RKO (cell line): ENCODE measurements around the gene HK1.
"Not testable (repeated sequence)": the region's sequence is repeated elsewhere in the genome, so short reads cannot be mapped to it uniquely, and the experiment has no call there.

Source experiments
- DNase-seq: peaks from one replicate; pipeline ENCODE4 v3.0.0-alpha.2; 2016; ENCODE audit warnings: low spot score

The HK1 gene

GRCh38 chr10:69425041-69425440 is 146.7 kb downstream of the HK1 start:
- DNase-seq, result no peak

DNA sequence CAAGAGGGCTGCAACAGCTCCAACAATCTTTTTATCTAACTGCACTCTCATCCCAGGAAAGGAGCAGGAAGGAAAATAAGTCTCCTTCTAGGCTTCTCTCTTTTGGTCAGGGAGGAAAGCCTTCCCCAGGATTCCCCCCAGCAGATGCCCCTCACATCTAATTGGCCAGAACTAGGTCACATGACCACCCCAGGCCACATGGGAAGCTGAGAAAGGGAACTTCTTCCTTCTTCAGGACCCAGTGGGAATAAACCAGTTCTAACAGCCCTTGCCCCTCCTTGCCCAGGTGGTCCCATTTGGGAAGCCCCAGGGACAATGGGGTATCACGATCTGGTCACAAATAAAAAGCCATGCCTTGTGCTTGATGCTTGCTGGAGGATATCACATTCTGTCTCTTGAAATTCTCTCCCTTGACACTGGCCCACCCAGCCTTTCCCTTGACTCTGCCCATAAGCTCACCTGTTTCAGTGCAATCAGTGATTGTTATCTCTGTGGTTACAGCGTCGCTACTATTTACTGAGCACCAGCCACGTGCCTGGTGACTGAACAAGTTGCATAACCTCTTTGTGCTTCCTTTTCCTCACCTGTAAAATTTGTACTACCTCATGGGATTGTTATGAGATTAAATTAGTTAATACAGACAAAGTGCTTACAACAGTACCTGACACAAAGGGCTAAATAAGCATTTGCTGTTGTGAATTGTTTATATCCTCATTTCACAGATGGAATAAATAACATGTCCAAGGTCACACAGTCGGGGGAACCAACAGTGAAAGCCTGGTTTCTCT is 147.4 kb downstream of the HK1 start:
- no peak for DNase-seq

GRCh38 chr10:69426376-69426727 is 148.1 kb downstream of the HK1 start:
- no peak for DNase-seq

GRCh38 chr10:69428165-69428564 is 149.9 kb downstream of the HK1 start:
- DNase-seq, result no peak

- DNase-seq, result no peak
Measured at GRCh38 chr10:69434169-69434568, 155.9 kb downstream of the HK1 start.

DNA sequence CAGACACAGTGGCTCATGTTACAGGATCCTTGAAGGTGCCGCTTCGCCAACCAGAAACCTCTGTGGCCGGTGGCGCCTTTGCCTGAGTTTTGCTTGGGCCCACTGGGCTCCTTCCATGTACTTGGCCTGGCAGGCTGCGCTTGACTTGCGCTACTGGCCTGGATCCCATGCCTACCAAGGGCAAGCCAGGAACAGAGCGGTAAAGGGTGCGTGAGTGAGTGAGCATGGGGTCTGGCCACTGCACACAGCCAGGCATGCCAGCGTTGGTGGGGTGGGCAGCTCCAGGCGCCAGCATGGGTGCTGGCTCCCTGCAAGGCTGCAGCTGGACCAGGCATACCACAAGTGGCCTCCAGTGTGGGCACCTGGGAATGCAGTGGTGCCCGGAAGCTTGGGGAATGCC is 156.6 kb downstream of the HK1 start:
- no peak for DNase-seq

DNA sequence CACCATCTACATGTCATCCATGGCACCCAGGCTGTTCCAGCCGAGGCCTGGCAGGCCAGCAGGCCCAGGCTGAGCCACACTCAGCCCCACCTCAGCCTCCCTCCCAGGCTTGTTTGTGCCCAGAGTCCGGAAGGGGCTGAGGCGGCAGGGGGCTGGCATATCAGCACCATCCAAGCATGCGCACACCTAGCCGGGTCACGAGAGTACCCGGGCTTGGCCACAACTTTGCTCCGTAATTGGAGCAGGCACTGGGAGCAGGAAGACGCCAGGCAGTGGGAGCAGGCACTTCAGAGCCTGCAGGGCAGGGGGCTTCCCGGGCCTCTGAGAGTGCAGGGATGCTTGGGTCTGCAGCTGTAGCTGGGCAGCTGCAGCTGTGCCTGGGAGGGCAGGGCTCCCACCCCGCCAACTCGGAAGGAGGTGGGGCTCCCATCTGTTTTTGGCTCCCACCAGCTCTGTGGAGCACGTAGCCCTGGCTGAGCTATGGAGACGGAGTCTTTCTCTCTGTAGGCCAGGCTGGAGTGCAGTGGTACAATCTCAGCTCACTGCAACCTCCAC is 157.7 kb downstream of the HK1 start:
- no peak for DNase-seq

DNA sequence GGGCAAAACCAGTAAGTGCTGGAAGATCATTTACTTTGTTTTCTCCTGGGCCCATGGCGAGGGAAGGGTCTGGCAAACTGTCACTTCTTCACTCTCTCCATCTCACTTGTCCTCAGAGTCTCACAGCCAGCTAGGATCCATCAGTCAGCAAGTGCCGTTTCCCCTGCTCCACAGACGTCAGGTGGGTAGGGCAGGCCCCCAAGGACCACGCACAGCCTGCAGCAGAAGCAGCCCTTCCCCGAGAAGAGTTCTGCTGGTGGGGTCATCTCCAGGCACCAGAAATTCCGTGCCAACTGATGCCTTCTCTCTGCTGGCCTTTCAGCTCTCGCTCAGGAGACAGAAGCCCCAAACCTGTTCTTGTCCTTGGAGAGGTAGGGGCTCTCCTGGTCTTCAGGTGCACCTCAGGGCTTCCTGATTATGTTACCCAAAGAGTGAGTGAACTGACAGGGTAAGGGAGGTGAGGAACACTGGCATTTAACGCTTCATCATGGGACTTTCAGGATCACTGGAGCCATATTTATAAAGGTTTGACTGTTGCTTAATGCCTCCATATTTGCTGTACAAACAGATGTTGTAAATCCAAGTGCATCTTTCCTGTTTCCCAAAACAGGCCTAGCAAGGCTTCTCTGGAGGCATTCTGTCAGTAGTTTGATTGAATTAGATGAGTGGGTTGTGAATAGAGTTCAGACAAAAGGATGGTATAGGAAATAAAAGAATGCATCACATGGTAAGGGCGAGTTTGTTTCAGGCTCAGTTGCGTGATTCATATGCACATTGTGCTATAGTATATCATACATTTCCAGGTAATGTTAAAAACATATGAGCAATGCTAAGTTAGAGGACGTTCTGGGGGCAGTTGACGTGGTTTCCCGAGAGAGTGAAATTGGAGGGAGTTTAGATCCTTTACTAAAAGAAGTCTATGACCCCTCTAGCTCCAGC is 159.3 kb downstream of the HK1 start:
- DNase-seq, result no peak

GRCh38 chr10:69438536-69439349 is 160.4 kb downstream of the HK1 start:
- DNase-seq, result no peak

DNA sequence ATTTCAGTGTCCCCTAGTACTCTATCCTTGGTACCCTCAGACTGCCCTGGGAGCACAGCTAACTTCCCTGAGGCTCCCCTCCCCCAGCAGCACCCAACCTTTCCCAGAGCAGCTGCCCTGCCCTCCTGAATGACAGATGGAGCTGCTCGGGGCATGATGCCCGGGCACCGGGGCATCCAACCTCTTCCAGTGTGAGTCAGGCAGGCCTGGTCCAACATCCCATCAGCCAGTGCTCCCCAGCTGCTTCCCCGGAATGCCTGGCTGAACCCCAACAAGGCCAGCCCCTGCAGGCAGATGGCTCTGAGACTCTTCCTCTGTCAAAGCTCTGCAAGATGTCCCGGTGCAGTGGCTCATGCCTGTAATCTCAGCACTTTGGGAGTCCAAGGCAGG is 161.0 kb downstream of the HK1 start:
- no peak for DNase-seq

GRCh38 chr10:69439813-69440506 is 161.7 kb downstream of the HK1 start:
- no peak for DNase-seq

DNA sequence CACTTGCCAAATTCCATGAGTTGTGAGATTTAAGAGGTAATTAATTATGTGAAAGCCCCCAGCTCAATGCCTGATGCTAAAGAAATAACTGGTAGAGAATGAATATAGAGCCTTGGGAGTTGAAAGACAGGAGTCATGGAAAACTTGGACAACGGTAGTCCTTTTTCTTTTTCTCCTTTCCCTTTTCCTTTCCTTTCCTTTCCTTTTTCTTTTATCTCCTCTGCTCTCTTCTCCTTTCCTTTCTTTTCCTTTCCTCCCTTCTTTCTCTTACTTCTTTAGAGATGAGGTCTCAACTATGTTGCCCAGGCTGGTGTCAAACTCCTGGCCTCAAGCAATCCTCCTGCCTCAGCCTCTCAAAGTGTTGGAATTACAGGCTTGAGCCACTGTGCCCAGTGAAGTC is 165.1 kb downstream of the HK1 start:
- DNase-seq, result no peak

DNA sequence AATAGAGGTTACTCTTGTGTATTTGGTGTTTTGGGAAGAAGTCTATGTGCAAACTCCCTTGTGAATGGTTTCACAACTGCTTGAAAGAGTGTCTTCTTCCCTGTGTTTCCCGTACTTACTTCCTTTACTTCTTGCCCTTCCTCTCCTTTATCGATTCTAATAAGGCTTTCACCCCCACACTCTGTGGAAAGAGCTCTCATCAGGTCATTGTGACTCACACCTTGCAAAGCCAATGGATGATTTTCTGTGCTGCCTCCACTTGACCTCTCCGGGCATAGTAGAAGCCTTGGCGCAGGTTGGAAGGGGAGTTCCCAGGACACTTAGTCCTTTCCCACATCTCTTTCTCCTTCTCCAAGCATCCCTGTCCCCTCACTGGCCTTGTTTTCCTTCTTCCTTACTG is 166.7 kb downstream of the HK1 start:
- no peak for DNase-seq

- DNase-seq, result no peak
Measured at GRCh38 chr10:69446229-69446628, 167.9 kb downstream of the HK1 start.

DNA sequence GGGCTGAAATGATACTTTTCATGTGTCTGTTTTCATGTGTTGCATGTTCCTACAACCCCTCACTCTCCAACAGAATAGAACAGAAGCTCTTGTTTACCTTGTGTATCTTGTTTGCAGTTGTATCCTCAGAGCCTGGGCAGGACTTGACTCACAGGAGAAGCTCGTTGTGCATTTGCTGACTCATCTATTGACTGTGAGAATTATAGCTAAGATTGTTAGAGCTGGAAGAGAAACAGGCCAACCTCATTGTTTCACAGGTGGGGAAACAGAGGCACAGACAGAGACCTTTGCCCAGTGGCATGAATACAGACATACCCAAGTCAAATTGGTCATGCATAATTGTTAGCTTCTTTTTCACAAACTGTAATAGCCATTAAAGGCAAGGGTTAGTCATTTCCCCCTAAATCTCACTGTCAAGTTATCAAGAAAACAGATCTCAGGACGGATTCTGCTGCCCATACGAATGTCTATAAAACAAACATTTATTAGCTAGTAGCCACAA is 168.4 kb downstream of the HK1 start:
- DNase-seq, result peak; percentile 64

- DNase-seq, result peak; percentile 74
Measured at GRCh38 chr10:69449841-69450240, 171.5 kb downstream of the HK1 start.

DNA sequence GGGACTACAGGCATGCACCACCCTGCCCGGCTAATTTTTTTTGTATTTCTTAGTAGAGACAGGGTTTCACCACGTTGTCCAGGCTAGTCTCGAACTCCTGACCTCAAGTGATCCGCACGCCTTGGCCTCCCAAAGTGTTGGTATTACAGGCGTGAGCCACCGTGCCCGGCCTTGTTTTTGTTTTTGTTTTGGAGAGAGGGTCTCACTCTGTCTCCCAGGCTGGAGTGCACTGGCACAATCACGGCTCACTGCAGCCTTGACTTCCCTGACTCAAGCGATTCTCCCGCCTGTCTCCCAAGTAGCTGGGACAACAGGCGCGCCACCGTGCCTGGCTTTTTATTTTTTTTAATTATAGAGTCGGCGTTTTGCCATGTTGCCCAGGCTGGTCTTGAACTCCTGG is 172.1 kb downstream of the HK1 start:
- not testable (repeated sequence) for DNase-seq

DNA sequence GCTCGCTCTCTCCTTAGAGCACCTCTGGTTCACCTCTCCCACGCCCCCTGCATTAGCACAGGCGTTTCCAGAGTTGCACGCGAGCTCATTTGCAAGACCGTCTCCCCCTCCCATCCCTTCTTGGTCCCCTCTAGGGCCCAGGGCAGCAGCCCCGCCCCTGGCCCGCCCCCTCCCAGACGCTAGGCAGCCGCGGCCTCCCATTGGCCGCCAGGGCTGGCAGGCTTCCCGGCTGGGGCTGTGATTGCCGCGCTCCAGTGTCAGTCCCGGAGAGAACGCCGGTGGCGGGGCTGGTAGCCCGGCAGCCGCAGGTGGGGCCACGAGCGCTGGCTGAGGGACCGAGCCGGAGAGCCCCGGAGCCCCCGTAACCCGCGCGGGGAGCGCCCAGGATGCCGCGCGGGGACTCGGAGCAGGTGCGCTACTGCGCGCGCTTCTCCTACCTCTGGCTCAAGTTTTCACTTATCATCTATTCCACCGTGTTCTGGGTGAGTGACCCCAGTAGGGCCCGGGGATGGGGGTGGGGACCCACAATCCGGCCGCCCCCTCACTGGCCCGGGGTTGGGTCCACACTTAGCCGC is 173.0 kb downstream of the HK1 start, which contains the start of gene TSPAN15:
Gene TSPAN15 (plus strand): TSS at position 257 of the 575 bp plus-strand sequence. CDS start 130 bp downstream, at position 387.
- peak; percentile 75 for DNase-seq
